GM12878 (cell line): ENCODE data around the gene LRRC51. TPM values are rescaled to one million over a fixed set of nuclear protein-coding genes. Genes with fewer than 3 reads are reported as not detected.

Experiments
- ATAC-seq: fragments of 200-7000 bp; cut with Tn5 transposase; 3 replicates; pipeline ENCODE4 v1.9.1; 2020; ENCODE audit warnings: mild to moderate bottlenecking, moderate library complexity
- BruUV-seq: library from RNA; stranded (reverse); fragments of 400-500 nt; replicated peaks from 2 replicates; lab custom pipeline; 2021; lab: Mats Ljungman, UMichigan
- CTCF ChIA-PET: fragments of 300-600 bp; sonication (Branson Sonifier 250); formaldehyde crosslinking; extraction: SDS; loops from one replicate; lab custom pipeline; 2021; ENCODE audit warnings: inconsistent platforms; lab: Yijun Ruan, JAX
- POLR2A ChIA-PET: fragments of 350-600 bp; formaldehyde crosslinking; extraction: SDS; loops from one replicate; lab custom pipeline; 2021; ENCODE audit warnings: inconsistent platforms; lab: Charles Lee
- RAD21 ChIA-PET: fragments of 300-600 bp; sonication (Branson Sonifier 250); formaldehyde crosslinking; loops from one replicate; lab custom pipeline; 2023; ENCODE audit warnings: antibody characterized with exemption; ENCODE audit not compliant: unreplicated experiment; lab: Charles Lee
- SMC1A ChIA-PET: fragments of 300-600 bp; sonication (Branson Sonifier 250); formaldehyde crosslinking; loops from one replicate; lab custom pipeline; 2023; ENCODE audit not compliant: unreplicated experiment, uncharacterized antibody; lab: Charles Lee
- DNase-seq: peaks from one replicate; pipeline ENCODE4 v3.0.0-alpha.2; 2011; ENCODE audit warnings: low read depth, low spot score
- FAIRE-seq: peaks from 3 replicates; lab custom pipeline; 2011; peaks lifted over from hg19 to GRCh38; lab: Jason Lieb, UNC
- H2AFZ ChIP-seq: 2 replicates; pipeline ENCODE4 v1.6.0; 2011; ENCODE audit warnings: low read depth, low read length, control low read depth; ENCODE audit not compliant: control insufficient read depth
- H3K27ac ChIP-seq: 2 replicates; pipeline ENCODE4 v1.5.1; 2011; ENCODE audit warnings: control low read depth; ENCODE audit not compliant: control insufficient read depth, insufficient read depth
- H3K27me3 ChIP-seq, 2 experiments: replicated peaks in 1 of 2; 2 replicates each; pipeline versions ENCODE4 v1.6.0 to v1.6.1; 2011; ENCODE audit warnings: low read length in 1 of 2; ENCODE audit not compliant: control insufficient read depth in 2 of 2, insufficient read depth in 2 of 2
- H3K36me3 ChIP-seq, 2 experiments: 2 replicates each; pipeline ENCODE4 v1.5.1; 2011; ENCODE audit warnings: low read length in 1 of 2; ENCODE audit not compliant: control insufficient read depth in 2 of 2, insufficient read depth in 2 of 2
- H3K4me1 ChIP-seq: 2 replicates; pipeline ENCODE4 v1.6.1; 2011; ENCODE audit warnings: mild to moderate bottlenecking, low read length, moderate library complexity, mixed read lengths; ENCODE audit not compliant: control insufficient read depth, insufficient read depth
- H3K4me2 ChIP-seq: 2 replicates; pipeline ENCODE4 v1.6.0; 2011; ENCODE audit warnings: control low read depth; ENCODE audit not compliant: control insufficient read depth, insufficient read depth
- H3K4me3 ChIP-seq: fragments of 200-600 bp; sonication (generic); 2 replicates; pipeline ENCODE4 v1.5.1; 2016
- H3K79me2 ChIP-seq: 2 replicates; pipeline ENCODE4 v1.6.0; 2011; ENCODE audit warnings: low read length; ENCODE audit not compliant: control insufficient read depth, insufficient read depth
- H3K9ac ChIP-seq: 2 replicates; pipeline ENCODE4 v1.8.0; 2011; ENCODE audit warnings: low read length, control low read depth, mixed read lengths; ENCODE audit not compliant: control insufficient read depth, insufficient read depth
- H3K9me3 ChIP-seq: replicated peaks from 3 replicates; pipeline ENCODE4 v1.5.1; 2011; ENCODE audit warnings: mild to moderate bottlenecking, low read length; ENCODE audit not compliant: control insufficient read depth, insufficient read depth
- H4K20me1 ChIP-seq: 2 replicates; pipeline ENCODE4 v1.6.0; 2011; ENCODE audit not compliant: control insufficient read depth, insufficient read depth
- E4F1 ChIP-seq: fragments of 450-650 bp; IDR thresholded peaks from 2 replicates; pipeline ENCODE4 v1.6.1; 2018; ENCODE audit warnings: borderline replicate concordance, mild to moderate bottlenecking; ENCODE audit not compliant: partially characterized antibody
- FOS ChIP-seq: IDR thresholded peaks from 3 replicates; pipeline ENCODE4 v1.6.1; 2011; ENCODE audit warnings: borderline replicate concordance; ENCODE audit not compliant: insufficient read length; ENCODE audit errors: extremely low read depth
- HDAC6 ChIP-seq: fragments of 200-600 bp; sonication (generic); IDR thresholded peaks from one replicate; pipeline ENCODE4 v1.8.0; 2017; ENCODE audit warnings: antibody characterized with exemption; ENCODE audit not compliant: unreplicated experiment
- IKZF2 ChIP-seq, 2 experiments: fragments of 450-650 bp; IDR thresholded peaks; 2 replicates each; pipeline ENCODE4 v1.6.1; 2017; ENCODE audit warnings: mild to moderate bottlenecking in 2 of 2, moderate library complexity in 2 of 2
- POU2F2 ChIP-seq: IDR thresholded peaks from 3 replicates; pipeline ENCODE4 v1.6.1; 2011; ENCODE audit warnings: low read depth, mild to moderate bottlenecking, low read length, borderline replicate concordance
- RUNX3 ChIP-seq: IDR thresholded peaks from 2 replicates; pipeline ENCODE4 v1.6.1; 2012; ENCODE audit warnings: low read length, inconsistent platforms
- TBL1XR1 ChIP-seq: IDR thresholded peaks from 2 replicates; pipeline ENCODE4 v1.6.1; 2012; ENCODE audit warnings: low read depth, low read length, improper control_type of control experiment
- WGBS: methylation state at CpG from one replicate; pipeline ENCODE4 v1.1.6; 2016; ENCODE audit warnings: low lambda C conversion rate; ENCODE audit not compliant: insufficient replicate concordance, insufficient coverage; ENCODE audit errors: missing lambda C conversion rate; 5-methylcytosine and 5-hydroxymethylcytosine counted together
- in situ Hi-C: fragments of 300-500 bp; cut with MboI; formaldehyde crosslinking; loops from 9 replicates; pipeline ENCODE4 v1.14.3; 2018; ENCODE audit warnings: mixed read lengths
- intact Hi-C: fragments of 100-400 bp; cut with micrococcal nuclease; formaldehyde crosslinking; loops from one replicate; pipeline ENCODE4 v1.14.2; 2022; ENCODE audit not compliant: unreplicated experiment
- polyA plus RNA-seq, 11 experiments: library from polyadenylated mRNA; depleted of rRNA in 4 of 11; unstranded in 6 of 11; stranded (reverse) in 5 of 11; fragments of >200 nt; fragmentation: Nextera tagmentation in 4 of 11; fragmentation: Illumina TruSeq in 1 of 11; extraction: Ambion mirVana in 4 of 11; extraction: Trizol in 1 of 11; gene quantifications; 1 replicate in 1 of 11; 2 replicates in 10 of 11; pipeline versions ENCODE4 v1.2.1 to v1.2.3, GENCODE V29; 2011 to 2016; ENCODE audit warnings: inconsistent platforms in 2 of 11, missing spikeins in 2 of 11, low read depth in 1 of 11
- total RNA-seq, 4 experiments: library from RNA; depleted of rRNA in 3 of 4; stranded (reverse); fragments of >200 nt in 3 of 4; fragmentation: Illumina TruSeq in 1 of 4; extraction: Trizol in 1 of 4; gene quantifications; 2 replicates each; pipeline versions ENCODE4 v1.2.1 to v1.2.3, GENCODE V29; 2013 to 2021
- TF ChIP-seq, protein P1 (sequence below): fragments of 450-650 bp; IDR thresholded peaks from 2 replicates; pipeline ENCODE4 v1.6.1; 2014; ENCODE audit warnings: mild to moderate bottlenecking
- TF ChIP-seq, protein P2 (sequence below): fragments of 450-650 bp; IDR thresholded peaks from 2 replicates; pipeline ENCODE4 v1.6.1; 2017; ENCODE audit warnings: mild to moderate bottlenecking, moderate library complexity

LRRC51 gene
- total and polyA plus RNA-seq, 10 of the 15 experiments (the other 5 are each of a cell fraction or from before 2014, with no cell fraction given) = 2.6 to 8.6 (median 5.4) TPM

GRCh38 chr11:72122607-72123006 is 42.0 kb downstream of the LRRC51 start:
- Histone ChIP-seq H3K4me3 (no peak overlapping the region), H2AFZ (no peak overlapping the region), H3K79me2 (no peaks in the 10 kb centered on the region)
- RAD21 ChIA-PET = no interaction called here
- SMC1A ChIA-PET = no interaction called here
- in situ Hi-C loops = no loop called here
- DNase-seq = no peak
- TF ChIP-seq TBL1XR1 = no peak
- TF ChIP-seq, all 136 proteins: peak for 0
- Histone ChIP-seq H3K4me1 (no peaks in the 10 kb centered on the region), H3K27ac (no peak overlapping the region), H3K9ac (no peak overlapping the region), H3K36me3 (no peaks in the 10 kb centered on the region), H3K9me3 (no peaks in the 10 kb centered on the region; the same call in 1 of the 3 replicates), H3K27me3 (no peaks in the 10 kb centered on the region), H3K4me2 (no peak overlapping the region), H4K20me1 (no peaks in the 10 kb centered on the region)
- FAIRE-seq (no peak), ATAC-seq (no peak)
- intact Hi-C loops = no loop called here
- WGBS = 50% methylated on average over 1 of the region's 1 CpG
- no TSS peak for BruUV-seq
- POLR2A ChIA-PET = no interaction called here
- CTCF ChIA-PET = interaction anchor here (1.2 kb wide), 1 partner anchor 24 kb away, joined by 3 read pairs; no protein-coding TSS in a partner anchor

DNA sequence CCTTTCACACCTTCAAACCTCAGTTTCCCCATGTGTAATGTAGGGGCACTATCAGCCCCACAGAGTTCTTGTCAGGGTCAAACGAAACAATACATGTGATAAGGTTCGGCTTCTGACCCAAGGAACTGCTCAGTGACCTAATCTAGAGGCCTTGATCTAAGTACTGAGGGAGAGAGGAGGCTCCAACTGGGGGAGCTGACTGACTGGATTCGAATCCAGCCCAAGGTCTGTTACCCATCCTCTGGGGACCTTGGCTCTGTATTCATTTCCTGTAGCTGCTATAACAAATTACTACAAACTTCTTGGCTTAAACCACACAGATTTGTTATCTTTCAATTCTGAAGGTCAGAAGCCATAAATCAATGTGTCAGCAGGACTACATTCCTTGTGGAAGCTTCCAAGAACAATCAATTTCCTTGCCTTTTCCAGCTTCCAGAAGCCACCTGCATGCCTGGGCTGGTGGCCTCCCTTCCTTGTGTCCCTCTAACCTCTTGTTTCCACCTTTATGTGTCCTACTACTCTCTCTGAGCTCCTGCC is 42.5 kb downstream of the LRRC51 start:
- in situ Hi-C loops = no loop called here
- no peak for FAIRE-seq
- CTCF ChIA-PET = interaction anchor here (0.7 to 2.1 kb wide), 4 partner anchors 24 to 98 kb away, joined by 3 to 5 read pairs (median 4); no protein-coding TSS in a partner anchor
- TF ChIP-seq IKZF2 (IDR thresholded peaks at IDR 0.05) = no peak
- no peak for TF ChIP-seq FOS
- TF ChIP-seq, protein P1, sequence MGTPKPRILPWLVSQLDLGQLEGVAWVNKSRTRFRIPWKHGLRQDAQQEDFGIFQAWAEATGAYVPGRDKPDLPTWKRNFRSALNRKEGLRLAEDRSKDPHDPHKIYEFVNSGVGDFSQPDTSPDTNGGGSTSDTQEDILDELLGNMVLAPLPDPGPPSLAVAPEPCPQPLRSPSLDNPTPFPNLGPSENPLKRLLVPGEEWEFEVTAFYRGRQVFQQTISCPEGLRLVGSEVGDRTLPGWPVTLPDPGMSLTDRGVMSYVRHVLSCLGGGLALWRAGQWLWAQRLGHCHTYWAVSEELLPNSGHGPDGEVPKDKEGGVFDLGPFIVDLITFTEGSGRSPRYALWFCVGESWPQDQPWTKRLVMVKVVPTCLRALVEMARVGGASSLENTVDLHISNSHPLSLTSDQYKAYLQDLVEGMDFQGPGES = no peak
- no peak for TF ChIP-seq POU2F2
- no peak for TF ChIP-seq HDAC6
- no peak for TF ChIP-seq E4F1
- TF ChIP-seq RUNX3 = no peak
- TF ChIP-seq, protein P2, sequence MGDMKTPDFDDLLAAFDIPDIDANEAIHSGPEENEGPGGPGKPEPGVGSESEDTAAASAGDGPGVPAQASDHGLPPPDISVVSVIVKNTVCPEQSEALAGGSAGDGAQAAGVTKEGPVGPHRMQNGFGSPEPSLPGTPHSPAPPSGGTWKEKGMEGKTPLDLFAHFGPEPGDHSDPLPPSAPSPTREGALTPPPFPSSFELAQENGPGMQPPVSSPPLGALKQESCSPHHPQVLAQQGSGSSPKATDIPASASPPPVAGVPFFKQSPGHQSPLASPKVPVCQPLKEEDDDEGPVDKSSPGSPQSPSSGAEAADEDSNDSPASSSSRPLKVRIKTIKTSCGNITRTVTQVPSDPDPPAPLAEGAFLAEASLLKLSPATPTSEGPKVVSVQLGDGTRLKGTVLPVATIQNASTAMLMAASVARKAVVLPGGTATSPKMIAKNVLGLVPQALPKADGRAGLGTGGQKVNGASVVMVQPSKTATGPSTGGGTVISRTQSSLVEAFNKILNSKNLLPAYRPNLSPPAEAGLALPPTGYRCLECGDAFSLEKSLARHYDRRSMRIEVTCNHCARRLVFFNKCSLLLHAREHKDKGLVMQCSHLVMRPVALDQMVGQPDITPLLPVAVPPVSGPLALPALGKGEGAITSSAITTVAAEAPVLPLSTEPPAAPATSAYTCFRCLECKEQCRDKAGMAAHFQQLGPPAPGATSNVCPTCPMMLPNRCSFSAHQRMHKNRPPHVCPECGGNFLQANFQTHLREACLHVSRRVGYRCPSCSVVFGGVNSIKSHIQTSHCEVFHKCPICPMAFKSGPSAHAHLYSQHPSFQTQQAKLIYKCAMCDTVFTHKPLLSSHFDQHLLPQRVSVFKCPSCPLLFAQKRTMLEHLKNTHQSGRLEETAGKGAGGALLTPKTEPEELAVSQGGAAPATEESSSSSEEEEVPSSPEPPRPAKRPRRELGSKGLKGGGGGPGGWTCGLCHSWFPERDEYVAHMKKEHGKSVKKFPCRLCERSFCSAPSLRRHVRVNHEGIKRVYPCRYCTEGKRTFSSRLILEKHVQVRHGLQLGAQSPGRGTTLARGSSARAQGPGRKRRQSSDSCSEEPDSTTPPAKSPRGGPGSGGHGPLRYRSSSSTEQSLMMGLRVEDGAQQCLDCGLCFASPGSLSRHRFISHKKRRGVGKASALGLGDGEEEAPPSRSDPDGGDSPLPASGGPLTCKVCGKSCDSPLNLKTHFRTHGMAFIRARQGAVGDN = no peak

More for the DNA sequence above, 42.5 kb downstream of the LRRC51 start:
- Histone ChIP-seq H4K20me1 (no peaks in the 10 kb centered on the region), H2AFZ (no peak overlapping the region), H3K9me3 (no peaks in the 10 kb centered on the region; the same call in 1 of the 3 replicates), H3K9ac (no peak overlapping the region), H3K27ac (no peak overlapping the region), H3K4me2 (no peak overlapping the region), H3K4me3 (no peak overlapping the region), H3K79me2 (no peaks in the 10 kb centered on the region), H3K36me3 (no peaks in the 10 kb centered on the region), H3K4me1 (no peaks in the 10 kb centered on the region), H3K27me3 (no peaks in the 10 kb centered on the region)
- BruUV-seq = no TSS peak
- intact Hi-C loops = no loop called here
- POLR2A ChIA-PET = no interaction called here
- SMC1A ChIA-PET = no interaction called here
- no peak for DNase-seq
- WGBS = 44% methylated on average over 3 of the region's 3 CpGs
- no peak for ATAC-seq
- RAD21 ChIA-PET = no interaction called here
